HTR-8/SVneo (cell line): ENCODE results near the gene ARHGAP32.

ENCODE experiments used
- DNase-seq: peaks from one replicate; pipeline ENCODE4 v3.0.0; 2011; ENCODE audit warnings: low spot score, mixed read lengths; ENCODE audit not compliant: insufficient read length
- FAIRE-seq: peaks from 2 replicates; lab custom pipeline; 2011; peaks lifted over from hg19 to GRCh38; lab: Jason Lieb, UNC

ARHGAP32 gene

DNA sequence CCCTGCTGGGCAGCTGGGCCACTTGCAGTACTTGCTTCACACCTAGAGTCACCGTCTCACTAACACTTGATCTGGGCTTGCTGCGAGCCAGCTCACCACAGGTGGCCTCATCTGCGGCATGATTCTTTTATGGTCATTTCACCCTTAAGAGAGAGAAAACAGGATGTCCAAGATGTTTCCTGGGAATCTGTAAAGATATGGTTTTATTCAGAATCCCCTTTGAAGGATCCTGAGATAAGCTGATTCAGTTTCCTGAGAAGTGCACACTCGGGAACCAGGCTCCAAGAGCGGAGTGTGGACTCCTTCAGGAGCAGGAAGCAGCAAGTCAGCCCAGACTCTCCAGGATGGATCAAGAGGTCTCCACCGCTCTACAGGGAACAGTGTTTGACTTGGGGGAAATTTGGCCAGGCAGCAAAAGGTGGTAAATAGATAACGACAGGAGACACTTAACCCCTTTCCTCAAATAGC is 227.6 kb downstream of the ARHGAP32 start:
- DNase-seq (no peak), FAIRE-seq (no peak)

DNA sequence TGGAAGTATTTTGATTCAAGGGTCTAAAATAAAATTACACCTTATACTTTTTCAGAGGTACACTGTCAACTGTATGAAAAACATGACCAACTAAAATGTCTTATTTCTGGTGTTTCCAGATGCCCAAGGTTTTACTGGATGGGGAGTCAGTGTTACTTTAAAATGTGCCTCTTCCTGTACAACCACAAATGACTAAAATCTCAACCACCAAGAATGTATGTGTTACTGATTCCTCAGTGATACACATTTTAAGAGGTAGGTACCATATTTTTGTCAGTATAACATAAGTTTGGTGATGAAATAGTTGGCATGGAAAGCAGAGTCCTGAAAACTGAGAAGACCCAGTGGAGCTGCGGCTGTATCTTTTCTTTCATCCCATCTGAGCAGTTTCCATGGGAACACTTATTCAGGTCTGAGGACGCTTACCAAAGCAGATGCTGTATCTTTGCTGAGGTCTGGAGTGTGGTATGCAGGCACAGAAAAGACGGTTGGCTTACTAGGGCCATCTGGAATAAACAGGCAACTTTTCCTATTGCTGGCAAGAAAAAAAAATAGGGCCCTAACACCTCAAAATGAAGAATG is 228.3 kb downstream of the ARHGAP32 start:
- FAIRE-seq (no peak), DNase-seq (no peak)

DNA sequence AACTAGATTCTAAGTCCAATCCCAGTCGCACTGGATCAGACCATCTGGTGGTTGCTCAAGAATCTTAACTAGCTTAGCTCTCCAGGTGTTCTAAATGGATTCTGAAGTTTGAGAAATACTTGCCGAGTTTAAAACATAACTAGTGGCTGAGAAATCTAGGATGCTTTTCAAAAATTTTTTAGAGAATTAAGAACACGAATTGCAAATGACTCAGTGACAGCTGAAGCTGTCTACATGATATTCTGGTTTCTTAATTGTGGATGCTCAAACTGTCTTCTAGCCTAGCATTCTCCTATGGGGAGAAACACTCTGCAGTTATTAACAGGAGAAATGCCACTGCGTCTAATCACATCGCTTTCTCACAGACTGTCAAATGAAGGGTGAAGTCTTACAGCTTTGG is 229.2 kb downstream of the ARHGAP32 start:
- FAIRE-seq (no peak), DNase-seq (no peak)

DNA sequence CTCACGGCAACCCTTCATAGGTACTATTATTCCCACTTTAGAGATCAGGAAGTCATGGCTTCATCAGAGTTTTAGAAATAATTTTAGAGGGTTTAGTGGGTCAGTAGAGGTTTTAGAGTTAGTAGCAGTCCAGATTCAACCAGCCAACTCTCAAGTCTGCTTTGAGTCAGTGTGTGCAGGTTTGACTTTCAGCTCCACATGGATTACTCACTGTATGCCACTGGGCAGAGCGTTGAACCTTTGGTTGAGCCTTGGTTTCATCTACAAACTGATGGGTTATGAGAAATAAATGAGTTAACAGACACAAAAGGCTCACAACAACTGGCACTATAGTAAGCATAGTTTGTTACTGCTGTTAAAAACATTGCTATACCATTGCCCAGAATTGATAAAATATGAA is 230.5 kb downstream of the ARHGAP32 start:
- no peak for DNase-seq
- no peak for FAIRE-seq

DNA sequence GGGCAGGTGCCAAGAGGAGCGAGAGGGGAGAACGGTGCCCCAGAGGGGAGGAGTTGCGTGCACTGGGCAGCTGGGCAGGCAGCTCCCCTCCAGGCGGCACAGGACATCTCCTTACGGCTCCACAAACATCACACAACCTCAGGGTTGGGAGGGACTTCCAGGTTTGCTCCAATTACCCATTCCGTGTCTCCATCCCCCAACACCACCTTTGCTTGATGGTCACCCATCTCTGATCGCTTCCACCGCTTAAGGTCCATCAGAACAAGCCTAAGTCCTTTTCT is 235.0 kb downstream of the ARHGAP32 start:
- DNase-seq (no peak), FAIRE-seq (no peak)

DNA sequence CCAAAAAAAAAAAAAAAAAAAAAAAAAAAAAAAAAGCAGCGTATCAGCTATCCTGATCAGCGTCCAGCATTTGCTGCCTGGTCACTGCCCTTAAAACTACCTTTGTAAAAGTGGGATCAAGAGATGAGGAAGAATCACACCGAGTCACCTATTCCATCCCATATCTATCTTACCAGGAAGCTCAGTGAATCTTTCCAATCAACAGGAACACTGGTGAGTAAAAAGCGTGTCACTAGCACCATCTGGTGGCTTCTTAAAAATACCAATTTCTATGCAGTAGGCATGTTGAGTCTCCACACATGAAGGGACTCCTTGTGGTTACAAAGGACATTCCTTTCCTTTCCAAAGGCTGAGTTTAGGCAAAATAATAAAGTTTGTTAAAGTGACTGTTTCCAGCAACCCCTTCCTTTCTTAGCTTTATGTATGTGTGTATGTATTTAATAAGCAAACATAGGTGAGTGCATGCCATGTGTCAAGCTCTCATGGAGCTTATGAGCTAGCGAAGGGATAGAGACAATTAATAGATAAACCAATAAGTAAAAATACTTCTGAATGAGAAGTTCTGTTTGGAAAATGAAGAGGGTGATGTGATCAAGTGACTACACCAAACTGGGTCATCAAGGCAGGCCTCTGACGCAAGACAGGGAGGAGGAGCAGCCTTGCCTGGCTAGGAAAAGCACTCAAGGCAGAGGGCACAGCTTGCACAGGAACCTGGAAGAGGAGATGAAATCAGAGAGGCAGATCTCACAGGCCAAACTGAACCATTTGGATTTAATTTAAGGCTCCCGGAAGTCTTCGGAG is 235.5 kb downstream of the ARHGAP32 start:
- DNase-seq (peak; percentile 53), FAIRE-seq (no peak)

DNA sequence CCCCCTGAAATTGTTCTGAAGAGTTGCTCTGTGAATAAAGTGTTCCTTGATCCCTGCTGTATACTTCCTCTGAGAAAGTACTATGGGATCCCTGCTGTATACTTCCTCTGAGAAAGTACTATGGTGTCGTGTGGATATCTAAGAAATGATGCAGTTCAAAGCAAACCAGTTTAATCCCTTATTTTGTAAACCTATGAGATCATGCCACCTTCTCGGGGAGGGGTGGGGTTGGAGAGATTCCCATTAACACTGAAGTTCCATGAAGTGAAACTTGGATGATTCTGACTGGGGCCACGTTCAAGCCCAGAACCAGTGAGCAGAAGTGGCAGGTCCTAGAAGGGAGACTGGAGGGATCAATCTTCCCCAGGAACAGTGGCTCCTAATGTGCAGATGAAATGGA is 236.5 kb downstream of the ARHGAP32 start:
- no peak for FAIRE-seq

DNA sequence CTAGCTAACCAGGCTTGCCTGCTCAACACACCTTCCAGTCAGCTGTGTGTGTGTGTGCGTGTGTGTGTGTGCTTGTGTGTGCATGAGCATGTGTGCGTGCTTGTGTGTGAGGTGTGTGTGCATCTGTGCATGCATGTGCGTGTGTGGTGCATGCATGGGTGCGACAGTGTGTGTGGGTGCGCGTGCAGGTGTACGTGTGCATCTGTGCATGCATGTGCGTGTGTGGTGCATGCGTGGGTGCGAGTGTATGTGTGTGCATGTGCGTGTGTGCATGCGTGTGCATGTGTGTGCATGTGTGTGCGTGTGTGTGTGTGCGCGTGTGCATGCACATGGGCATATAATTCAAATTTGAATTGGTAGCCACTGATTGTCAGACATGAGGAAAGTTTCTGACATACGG is 239.0 kb downstream of the ARHGAP32 start:
- no peak for DNase-seq
- FAIRE-seq: peak; percentile 44

More for the DNA sequence above, 236.5 kb downstream of the ARHGAP32 start:
- DNase-seq: no peak

DNA sequence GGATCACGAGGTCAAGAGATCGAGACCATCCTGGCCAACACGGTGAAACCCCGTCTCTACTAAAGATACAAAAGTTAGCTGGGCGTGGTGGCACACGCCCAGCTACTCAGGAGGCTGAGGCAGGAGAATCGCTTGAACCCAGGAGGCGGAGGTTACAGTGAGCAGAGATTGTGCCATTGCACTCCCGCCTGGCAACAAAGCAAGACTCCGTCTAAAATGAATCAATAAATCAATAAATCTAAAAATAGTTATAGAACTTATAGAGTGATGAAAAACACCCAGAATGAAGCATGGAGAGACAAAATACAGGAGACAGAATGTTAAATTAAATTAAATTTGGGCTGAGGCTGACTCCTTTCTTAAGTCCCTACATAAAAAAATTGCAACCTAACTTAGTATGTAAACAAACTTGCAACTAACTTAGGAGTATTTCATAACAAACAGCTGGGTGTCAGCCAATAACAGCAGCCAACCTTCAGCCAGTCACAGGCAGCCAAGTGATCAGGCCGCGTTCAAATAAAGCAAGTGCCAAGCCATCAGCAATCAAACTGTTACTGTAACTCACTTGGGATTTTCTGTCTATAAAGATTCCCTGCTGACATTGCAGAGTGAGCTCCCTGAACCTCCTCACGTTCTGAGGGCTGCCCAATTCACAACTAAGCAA is 242.2 kb downstream of the ARHGAP32 start:
- no peak for FAIRE-seq

DNA sequence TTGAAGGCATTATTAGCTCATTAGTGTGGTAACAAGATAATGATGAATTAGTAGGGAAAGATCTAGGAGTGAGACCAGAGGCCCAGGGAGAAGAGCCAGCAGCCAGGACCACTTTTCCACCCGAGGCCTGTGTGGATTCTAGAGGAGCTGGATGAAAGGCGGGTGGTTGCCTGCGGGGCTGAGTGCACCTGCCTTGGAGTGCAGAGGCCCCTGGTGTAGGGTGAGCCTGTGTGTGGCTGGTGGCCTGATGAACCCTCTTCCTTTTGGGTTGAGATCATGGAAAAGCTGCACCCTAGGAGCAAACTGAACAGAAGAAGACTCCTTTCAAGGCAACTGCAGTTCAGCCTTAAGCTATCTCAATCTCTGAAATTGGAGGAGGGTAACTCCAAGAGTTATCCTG is 243.5 kb downstream of the ARHGAP32 start:
- no peak for FAIRE-seq
- DNase-seq: peak; percentile 15

More for the DNA sequence above, 242.2 kb downstream of the ARHGAP32 start:
- DNase-seq: no peak

DNA sequence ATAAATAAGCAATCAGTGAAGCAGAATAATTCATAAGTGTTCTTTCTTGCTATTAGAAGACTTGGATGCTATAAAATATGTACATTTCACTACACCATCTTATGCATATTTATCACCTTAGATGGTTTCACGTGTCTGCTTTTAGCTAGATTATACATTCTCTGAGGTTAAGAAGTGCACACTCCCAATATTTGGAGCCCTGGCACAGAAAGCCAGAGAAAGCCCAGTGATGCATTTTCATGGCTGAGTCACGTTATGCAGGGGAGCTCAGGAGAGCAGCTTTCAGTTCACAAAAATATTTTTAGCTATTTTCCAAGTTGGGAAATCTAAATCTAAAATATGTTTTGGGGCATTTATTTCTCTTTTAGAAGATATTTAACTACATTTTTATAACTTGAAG is 244.4 kb downstream of the ARHGAP32 start:
- FAIRE-seq (no peak), DNase-seq (no peak)

DNA sequence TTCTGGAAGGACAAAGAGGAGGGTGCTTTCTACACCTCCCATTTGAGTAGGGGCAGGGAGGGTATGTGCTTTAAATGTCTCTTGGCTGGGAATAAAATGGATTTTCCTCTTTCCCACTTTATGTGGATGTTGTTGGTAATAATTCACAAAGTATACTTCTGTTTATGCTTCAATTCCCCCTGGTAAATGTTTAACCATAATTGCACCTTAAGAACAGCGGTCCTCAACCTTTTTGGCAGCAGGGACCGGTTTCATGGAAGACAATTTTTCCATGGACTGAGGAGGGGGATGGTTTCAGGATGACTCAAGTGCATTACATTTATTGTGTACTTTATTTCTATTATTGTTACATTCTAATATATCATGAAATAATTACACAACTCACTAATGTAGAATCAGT is 245.5 kb downstream of the ARHGAP32 start:
- DNase-seq (no peak), FAIRE-seq (no peak)

DNA sequence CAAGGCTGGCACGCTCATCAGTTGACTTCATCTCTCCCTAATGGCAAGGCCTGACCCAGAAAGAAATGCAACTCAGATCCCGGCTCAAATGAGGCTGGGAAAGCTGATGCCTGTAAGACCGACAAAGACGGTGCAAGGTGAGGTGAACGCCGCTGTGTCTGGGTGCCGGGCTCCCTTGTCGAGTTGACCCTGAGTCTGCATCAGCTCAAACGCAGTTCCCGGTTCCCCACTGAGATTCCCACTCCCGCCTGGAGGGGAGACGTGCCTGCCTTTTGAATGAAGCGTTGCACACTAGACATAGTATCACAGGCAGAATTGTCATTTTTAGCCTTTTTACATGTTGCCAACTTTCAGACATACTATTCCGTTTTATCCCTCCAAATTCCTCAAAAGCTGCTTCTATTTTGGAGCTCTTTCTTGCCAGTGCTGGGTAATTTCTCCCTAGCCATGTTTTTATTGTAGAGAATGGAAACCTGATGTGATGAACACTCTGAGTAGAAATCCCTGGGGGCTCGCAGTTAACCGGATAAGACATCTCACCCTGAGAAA is 248.6 kb downstream of the ARHGAP32 start:
- FAIRE-seq: no peak
- DNase-seq: no peak

DNA sequence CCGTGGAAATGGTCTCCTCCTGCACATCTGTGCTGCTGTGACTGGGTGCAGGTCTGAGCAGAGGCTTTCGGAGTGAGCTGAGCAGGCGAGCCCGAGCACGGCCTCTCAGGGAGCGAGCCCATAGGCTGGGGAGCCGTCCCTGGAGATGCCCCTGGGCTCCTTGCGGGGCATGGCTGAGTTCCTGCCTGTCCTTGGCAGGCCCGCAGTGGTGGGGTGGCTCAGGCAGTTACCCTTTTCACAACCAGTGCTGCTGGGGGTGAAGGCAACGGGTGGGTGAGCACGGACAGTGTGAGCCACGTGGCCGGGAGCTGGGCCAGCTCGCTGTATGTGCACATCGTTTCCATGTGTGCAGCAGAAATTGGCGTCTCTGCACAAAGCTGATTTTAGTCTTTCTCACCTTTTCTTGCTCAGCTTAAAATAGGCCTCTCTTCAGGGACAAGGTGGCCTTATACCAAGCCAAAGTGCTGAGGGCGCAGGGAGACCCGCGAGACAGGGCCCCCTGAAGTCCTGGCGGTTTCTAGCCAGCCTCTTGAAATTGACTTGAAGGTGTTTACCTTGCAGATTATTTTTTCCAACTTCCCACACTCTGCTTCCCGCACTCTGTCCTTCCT is 249.2 kb downstream of the ARHGAP32 start, which contains the start of gene TP53AIP1:
Gene TP53AIP1, minus strand, starts transcription at position 55 of the 611 bp plus-strand sequence. CDS start 5,053 bp downstream, outside the sequence.
- no peak for FAIRE-seq
- no peak for DNase-seq

DNA sequence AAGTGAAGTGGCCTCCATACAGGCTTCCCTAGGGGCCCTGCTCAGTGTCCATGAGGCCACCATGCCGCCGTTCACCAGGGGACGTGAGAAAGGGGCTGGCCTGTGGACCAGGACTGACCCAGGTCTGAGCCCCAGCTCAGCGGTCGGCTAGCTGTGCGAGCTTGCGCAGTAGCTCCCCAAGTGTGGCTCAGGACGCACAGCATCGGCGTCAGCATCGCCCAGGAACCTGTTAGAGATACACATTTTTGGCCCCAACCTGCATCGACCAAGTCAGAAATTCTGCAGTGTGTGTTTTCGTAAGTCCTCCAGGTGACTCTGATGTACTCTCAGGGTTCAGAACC is 249.9 kb downstream of the ARHGAP32 start:
- FAIRE-seq: no peak

DNA sequence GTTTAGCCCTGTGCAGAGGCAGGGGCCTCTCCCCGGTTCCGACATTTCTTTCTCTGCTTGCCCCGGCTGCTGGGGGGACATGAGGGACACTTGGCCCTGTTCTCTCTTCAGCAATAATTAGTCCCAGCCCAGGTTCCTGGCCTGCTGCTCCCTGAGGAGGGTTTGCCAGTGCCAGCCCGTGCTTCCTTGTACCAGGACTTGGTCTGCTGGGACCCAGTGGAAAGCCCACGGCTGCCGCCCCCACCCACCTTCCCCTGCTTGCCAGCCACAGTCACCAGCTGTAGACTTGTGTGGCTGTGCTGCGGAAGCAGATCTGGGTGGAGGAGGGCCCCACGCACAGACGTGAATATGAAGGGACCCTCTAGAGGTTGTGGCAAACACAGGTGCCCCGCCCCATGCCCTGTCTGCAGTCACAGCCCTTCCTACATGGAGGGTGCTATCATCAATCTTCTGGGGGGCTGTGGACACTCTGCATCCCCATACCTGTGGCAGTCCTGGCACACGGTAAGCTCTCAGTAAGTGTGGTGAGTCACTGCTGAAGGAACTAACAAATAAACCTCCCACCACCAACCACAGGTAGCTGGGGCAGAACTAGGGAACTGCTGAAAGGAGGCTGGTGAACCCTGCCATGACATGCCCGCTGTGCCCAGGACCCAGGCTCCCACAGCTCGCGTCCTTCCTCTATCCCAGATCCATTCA is 250.4 kb downstream of the ARHGAP32 start:
- DNase-seq: no peak
- no peak for FAIRE-seq

More for the DNA sequence above, 249.9 kb downstream of the ARHGAP32 start:
- no peak for DNase-seq

DNA sequence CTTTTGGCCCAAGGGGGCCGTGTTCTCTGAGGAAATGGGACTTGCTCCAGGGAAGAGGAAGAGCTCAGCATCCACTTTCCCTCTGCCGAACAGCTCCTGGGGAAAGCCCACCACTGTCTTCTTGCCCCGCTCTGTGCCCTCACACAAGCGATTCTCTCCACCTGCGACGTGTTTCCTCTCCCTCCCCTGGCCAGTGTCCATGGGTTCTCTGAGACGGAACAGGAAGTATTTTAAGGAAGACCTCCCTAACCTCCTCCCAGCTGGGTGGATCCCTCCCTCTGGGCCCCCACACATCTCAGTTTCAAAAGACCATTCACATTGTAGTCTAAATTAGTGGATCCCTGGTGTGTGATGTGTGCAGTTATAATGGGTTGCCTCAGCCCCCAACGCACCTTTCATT is 251.0 kb downstream of the ARHGAP32 start:
- FAIRE-seq (no peak), DNase-seq (no peak)

DNA sequence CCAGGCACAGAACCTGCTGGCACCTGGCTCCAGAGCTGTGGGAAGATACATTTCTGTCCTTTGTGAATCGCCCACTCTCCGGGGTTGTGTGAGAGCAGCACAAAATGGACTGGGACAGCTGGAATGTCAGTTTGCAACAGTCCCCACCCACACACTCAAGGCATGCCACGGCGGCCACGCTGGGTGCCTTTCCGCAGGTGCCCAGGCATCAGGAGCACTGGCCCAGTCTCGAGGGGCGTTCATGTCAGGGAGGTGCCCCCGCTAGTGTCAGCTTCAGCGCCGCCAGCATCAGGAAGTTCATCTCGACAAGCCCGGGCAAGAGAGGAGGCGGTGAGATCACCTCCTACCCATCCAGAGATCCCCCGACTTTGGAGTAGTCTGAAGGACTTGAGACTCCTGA is 251.5 kb downstream of the ARHGAP32 start:
- FAIRE-seq: no peak
- peak; percentile 12 for DNase-seq

DNA sequence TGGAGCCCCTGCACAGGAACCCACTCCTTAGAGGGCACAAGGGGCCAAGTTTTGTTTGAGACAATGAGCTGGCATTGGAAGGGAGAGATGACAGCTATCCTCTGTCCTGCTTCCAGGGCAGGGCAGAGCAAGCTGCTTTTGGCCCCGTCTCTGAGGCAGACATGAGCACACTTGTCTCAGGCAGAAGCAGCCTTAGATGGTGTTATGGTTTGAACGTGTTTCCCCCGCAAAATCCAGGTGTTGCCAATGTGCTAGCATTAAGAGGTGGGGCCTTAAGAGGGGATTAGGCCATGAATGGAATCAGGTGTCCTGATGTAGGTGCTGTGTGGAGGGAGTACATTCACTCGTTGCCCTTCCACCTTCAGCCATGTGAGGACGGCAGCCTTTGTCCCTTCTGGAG is 252.0 kb downstream of the ARHGAP32 start:
- DNase-seq: no peak
- FAIRE-seq: no peak

DNA sequence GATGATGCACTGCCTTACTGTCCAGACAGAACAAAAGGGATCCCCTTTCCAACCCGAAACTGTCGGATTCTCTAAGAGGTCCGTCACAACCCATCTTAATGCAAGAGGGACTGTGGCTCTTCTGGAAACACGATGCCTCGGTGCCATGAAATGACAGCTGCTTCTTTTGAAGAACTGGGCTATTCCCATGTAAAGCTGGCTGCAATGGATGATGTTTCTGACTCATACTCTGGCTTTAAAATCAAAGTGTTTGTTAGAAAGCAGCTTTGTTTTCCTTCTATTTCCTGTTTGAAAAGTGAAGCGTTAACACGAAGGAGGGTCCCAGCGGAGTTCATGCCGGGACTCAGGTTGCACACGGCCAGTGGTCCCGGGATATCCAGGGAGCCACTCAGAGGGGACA is 252.5 kb downstream of the ARHGAP32 start:
- DNase-seq (no peak), FAIRE-seq (no peak)
